GM19372 (cell line): ENCODE measurements around the gene SLC29A1.
A peak's percentile ranks its signal among the peaks of the same experiment; 100 is the strongest.
"Not testable (repeated sequence)": the region's sequence is repeated elsewhere in the genome, so short reads cannot be mapped to it uniquely, and the experiment has no call there.

ENCODE experiments used
- ATAC-seq: cut with Tn5 transposase; IDR thresholded peaks from one replicate; pipeline ENCODE4 v1.9.1; 2021; ENCODE audit warnings: mild to moderate bottlenecking, low read depth, moderate library complexity; ENCODE audit not compliant: unreplicated experiment

SLC29A1 gene

DNA sequence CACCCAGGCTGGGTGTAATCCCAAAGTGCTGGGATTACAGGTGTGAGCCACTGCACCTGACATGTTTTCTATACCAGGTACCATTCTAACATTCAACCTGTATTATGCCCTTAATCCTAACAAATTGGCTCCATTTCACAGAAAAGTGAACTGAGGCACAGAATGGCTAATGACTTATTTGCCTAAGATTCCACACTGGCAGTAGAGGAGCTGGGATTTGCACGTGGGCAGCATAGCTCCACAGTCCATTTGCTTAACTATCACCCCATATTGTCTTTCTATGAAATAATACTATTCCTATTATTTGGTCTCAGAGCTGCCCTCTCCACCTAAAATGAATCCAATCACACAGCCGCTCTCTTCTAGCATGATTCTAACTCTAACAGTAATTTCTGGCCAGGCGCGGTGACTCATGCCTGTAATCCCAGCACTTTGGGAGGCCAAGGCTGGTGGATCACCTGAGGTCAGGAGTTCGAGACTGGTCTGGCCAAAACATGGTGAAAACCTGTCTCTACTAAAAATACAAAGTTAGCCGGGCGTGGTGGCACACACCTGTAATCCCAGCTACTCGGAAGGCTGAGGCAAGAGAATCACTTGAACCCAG is 30.0 kb upstream of the SLC29A1 start:
- no peak for ATAC-seq

DNA sequence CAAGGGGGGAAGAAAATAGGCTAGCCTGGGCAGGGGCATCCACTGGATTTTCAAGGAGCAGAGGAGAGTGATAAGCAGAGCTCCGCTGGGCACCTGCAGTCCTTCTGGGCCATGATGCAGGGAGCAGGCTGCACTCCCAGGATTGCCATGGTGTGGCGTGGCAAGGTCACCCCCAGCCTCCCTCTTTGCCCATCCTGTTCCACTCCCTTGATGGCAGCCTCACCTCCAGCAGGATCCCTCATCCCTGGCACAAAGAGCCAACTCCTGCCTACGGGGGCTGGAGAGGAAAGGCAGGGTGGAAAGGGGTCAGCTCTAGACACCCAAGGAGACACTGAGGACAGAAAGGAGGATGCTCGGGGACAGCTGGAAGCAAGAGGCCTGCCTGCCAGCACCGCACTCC is 29.1 kb upstream of the SLC29A1 start:
- ATAC-seq, result no peak

DNA sequence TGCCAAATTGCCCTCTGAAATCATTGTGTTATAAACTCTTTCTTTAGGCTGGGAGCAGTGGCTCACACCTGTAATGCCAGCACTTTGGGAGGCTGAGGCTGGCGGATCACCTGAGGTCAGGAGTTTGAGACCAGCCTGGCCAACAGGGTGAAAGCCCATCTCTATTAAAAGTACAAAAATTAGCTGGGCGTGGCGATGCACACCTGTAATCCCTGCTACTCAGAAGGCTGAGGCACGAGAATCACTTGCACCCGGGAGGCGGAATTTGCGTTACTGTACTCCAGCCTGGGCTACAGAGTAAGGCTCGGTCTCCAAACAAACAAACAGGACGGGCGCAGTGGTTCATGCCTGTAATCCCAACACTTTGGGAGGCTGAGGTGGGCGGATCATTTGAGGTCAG is 27.0 kb upstream of the SLC29A1 start:
- ATAC-seq, result not testable (repeated sequence)

DNA sequence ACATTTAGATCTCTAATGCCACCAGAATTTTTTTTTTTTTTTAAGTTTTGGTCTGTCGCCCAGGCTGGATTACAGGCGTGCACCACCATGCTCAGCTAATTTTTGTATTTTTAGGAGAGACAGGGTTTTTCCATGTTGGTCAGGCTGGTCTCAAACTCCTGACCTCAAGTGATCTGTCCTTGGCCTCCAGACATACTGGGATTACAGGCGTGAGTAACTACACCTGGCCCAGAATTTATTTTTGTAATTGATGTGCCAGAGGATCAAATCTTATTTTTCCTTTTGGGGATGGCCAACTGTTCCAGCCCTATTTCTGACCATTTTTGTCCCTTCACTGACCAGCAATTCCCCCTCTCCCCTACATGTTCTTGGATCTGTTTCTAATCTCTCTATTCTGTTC is 24.7 kb upstream of the SLC29A1 start:
- no peak for ATAC-seq

DNA sequence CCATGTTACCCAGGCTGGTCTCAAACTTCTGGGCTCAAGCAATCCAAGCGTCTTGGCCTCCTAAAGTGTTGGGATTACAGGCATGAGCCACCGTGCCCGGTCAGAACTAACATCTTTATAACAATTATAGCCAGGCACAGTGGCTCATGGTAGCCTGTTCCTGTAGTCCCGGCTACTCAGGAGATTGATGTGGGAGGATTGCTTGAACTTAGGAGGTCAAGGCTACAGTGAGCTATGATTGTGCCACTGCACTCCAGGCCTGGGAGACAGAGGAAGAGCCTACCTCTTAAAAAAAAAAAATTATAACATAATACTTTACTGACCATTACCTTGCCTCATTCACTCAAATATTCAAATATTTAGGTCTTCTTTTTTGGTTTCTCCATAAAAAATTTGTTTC is 23.5 kb upstream of the SLC29A1 start:
- no peak for ATAC-seq

DNA sequence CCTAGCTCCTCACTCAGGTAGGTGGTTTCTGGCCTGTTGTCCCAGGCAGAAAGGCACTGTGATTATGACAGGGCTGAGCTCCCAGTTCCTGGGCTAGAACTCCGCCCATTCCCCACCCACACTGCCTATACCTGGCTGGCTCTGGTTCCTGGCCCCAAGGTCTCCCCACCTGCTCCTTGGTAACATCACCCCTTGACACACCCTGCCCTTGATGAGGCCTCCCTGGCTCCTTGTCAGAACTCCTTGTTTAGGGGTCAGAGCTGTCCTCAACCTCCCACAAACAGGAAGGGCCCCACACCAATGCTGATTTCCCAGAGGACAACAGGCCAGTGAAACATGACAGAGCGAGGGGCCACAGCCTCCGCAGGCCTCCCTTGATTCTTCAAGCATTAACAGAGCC is 22.2 kb upstream of the SLC29A1 start:
- no peak for ATAC-seq

DNA sequence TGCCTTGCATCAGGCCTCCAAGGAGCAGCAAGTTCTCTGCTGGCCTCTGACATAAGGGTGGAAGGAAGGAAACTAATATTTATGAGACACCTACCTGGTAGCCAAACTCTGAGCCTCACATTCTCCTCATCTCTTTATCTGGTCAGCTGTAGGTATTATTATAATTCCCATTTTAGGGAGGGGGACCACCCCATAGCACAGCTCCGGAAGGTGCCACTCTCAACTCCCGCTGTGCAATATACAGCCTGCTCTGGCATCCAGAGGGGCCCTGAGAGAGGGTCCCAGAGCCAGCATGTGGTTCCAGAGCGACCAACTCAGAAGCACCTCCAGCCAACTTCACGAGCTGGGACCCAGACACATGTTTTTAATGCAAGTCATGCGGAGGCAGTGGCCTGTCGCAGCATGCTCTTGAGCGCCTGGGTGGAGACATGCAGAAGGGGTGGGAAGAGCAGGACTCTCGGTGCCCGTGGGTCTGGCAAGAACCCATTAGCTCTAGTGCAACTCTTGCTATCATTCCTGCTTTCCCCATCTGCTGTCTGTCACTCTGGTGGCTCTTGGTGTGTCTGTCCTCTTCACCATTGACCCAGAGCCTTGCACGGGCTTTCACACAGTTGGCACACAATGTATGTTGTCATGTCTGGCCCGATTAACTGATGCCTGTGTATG is 21.6 kb upstream of the SLC29A1 start:
- ATAC-seq, result no peak

DNA sequence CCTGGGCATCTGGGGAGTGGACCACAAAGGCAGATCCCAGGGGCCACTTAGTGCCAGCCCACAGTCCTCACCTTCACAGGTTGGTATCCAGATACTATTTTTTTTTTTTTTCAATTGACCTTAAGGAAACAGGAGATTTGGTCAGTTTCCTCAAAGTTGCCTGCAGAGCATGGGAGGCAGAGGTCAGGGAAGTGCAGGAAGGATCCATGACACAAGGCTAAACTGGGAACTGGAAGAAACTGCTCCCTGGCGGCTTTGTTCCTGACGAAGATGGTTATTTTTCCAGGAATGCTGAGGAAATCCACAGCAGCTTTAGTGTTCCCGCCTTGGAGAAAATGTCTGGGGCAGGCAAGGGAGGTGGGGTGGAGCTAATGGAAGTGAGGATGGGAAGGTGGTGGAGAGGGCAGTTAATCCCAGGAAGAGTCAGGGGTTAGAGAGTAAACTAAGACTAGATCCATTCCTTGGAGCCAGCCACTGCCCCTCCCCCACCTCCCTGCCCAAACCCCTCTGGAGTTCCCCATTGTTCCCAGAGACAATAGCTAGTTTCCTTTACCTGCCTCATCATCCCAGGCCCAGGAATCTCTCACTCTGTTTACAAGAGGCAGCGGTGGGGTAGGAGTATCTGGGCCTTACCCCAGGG is 20.9 kb upstream of the SLC29A1 start:
- ATAC-seq, result no peak

DNA sequence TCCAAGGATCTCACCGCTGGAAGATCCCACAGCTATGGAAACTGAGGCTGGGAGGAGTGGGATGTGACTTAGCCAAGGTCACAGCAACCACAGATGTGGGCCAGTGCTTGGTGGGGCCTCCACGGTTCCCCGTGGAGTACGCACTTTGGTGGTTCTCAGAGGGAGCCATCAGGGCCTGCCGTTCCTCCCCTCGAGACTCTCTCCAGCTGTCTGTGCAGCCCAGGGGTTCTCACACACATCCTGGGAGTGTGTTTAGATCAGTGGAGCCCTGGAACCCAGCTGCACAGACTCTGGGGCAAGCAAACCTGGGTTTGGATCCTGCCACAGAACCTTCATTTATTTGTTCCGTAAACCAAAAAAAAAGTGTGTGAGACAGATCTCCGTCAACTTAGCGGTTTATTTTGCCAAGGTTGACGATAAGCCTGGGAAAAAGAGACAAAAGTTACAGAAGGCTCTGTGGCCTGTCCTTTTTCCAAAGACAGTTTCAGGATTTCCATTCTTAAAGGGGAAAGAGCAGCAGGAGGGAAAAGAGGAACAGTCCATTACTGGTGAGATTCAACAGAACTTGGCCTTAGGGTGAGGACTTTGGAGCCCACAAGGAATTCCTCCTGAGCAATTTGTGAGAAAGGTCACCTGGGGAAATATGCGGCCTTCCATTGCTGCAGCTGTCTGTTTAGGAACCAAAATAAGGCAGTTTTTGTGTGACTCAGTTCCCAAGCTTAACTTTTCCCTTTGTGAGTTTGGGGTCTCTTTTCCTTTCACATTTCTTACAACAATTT is 20.2 kb upstream of the SLC29A1 start:
- no peak for ATAC-seq

DNA sequence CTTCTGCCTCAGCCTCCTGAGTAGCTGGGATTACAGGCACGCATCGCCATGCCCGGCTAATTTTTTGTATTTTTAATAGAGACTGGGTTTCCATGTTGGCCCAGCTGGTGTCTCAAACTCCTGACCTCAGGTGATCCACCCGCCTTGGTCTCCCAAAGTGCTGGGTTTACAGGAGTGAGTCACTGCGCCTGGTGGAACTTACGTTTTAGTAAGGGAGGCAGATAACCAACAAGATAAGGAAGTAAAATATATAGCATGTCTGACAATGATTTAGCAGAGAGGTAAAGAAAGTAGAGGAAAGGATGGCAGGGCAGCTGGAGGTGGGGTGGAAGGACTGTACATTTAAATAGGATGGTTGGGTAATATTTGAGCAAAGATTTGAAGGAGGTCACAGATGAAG is 19.4 kb upstream of the SLC29A1 start:
- no peak for ATAC-seq

DNA sequence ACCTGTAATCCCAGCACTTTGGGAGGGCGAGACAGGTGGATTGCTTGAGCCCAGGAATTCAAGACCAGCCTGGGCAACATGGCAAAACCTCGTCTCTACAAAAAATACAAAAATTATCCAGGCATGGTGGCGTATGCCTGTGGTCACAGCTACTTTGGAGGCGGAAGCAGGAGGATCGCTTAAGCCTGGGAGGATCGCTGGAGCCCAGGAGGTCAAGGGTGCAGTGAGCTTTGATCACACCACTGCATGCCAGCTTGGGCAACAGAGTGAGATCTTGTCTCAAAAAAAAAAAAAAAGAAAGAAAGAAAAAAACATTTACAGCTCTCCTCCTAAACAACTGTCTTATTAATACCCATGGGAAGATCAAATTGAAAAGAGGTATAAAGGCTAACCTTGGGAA is 15.4 kb upstream of the SLC29A1 start:
- no peak for ATAC-seq

DNA sequence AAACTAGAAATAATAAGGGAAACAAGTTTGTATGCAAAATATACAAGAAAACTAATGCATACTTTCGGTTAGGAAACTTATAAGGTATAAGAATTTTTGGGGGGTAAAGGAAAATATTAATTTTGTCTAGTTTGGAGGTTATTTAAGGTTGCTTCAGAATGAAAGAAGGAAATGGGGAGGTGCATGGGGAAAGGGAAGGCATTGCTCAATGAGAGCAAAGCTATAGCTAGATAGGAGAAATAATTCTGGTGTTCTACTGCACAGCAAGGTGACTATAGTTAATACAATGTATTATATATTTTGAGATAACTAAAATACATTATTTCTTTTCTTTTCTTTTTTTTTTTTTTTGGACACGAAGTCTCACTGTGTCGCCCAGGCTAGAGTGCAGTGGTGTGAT is 12.1 kb upstream of the SLC29A1 start:
- no peak for ATAC-seq

DNA sequence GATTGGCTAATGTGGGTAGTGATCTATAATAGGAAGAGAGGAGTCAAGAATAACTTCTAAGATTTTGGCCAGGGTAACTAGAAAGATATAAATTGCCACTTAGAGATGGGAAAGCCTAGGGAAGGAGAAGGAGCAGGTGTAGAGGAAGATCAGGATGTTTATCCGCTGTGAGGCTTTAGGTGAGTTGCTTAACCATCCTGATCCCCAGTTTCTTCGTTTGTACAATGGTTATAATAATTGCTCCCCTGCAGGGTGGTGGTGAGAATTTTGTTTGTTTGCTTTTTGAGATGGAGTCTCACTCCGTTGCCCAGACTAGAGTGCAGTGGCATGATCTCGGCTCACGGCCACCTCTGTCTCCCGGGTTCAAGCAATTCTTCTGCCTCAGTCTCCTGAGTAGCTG is 9.1 kb upstream of the SLC29A1 start:
- ATAC-seq, result no peak

DNA sequence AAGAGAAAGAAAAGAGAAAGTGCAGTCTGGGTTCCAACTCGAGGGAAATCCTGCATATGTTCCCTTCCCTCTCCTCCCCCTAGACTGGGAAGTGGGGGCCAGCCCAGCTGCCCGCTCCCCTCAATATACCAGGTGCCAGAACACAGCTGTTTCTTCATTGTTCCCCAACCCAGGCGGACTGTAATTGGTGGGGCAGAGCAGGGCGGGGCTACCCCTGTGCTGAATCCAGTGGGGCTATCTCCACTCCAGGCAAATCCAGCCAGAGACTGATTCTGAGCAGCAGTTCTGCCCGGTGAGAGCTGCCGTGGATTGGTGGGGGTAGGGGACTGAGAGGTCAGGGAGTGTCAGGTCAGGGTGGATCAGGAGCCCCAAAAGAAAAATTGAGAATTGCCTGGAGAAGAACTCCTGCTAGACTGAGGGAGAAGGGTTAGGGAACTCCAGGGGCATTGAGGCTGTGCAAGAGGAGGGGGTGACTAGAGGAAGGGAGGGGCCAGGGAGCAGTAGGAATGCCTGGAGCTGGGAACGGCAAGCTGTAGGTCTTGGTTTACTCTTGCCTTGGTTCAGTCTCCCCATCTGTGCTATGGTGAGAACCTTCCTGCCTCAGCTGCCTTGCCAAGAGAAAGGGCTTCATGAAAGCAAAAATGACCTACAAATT is 6.6 kb upstream of the SLC29A1 start, which contains the start of gene MYMX:
Gene MYMX, plus strand, starts transcription at position 250 of the 655 bp plus-strand sequence. CDS start 546 bp downstream, outside the sequence.
- no peak for ATAC-seq

DNA sequence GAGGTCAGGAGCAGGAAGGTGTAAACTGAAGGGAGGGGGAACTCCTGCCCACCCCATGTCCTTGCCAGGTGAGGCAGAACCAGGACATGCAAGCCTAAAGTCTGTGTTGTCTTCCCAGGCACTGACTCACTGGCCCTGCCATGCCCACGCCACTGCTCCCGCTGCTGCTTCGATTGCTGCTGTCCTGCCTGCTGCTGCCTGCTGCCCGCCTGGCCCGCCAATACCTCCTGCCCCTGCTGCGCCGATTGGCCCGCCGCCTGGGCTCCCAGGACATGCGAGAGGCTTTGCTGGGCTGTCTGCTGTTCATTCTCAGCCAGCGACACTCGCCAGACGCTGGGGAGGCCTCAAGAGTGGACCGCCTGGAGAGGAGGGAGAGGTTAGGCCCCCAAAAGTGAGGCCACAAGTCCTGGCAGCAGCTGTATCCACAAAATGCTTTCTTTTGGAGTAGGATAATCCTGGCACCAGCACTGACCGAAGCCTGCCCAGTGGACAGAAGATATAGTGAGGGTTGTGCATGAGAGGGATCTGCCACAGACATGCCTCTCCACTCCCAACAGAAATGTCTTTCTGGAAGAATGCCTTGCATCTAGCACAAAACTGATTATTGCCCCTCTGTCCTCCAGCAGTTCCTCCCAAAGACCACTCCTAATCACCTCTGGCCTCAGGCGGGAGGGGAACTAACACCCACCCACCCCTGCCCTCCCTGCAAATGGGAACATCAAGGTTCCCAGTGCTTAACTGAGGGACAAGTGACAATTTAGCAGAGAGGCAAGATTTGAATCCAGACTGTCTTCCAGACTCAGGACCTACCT is 5.9 kb upstream of the SLC29A1 start:
- ATAC-seq, result no peak

DNA sequence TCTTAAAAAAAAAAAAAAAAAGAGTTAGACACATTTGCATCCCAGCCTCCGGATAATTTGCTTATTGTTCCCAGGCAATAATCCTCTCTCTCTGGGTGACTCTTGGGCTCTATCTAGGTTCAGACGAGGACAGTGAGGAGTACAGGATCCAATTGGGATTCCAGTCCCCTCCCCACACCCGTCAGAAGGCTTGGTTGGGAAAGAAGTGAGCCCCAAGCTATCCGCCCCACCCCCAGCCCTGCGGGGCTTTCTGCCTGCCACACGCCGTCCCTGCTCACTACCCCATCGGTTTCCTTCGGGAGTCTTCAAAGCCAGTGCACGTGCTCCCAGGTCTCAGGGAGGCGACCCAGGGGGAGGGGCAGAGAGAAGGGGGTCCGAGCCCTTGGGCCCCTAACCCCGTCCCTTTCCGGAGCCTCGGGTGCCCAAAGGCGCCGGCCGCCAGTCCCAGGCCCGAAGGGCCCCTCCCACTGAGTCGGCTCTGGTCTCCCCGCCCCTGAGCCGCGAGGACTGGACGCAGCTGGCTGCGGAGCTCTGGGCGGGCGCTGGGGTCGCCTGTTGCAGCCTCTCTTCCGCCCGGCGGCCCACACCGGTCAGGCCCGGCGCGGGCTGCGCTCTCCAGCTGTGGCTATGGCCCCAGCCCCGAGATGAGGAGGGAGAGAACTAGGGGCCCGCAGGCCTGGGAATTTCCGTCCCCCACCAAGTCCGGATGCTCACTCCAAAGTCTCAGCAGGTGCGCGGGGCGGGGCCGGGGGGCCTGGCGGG is 4.2 kb upstream of the SLC29A1 start:
- ATAC-seq, result peak; percentile 46

DNA sequence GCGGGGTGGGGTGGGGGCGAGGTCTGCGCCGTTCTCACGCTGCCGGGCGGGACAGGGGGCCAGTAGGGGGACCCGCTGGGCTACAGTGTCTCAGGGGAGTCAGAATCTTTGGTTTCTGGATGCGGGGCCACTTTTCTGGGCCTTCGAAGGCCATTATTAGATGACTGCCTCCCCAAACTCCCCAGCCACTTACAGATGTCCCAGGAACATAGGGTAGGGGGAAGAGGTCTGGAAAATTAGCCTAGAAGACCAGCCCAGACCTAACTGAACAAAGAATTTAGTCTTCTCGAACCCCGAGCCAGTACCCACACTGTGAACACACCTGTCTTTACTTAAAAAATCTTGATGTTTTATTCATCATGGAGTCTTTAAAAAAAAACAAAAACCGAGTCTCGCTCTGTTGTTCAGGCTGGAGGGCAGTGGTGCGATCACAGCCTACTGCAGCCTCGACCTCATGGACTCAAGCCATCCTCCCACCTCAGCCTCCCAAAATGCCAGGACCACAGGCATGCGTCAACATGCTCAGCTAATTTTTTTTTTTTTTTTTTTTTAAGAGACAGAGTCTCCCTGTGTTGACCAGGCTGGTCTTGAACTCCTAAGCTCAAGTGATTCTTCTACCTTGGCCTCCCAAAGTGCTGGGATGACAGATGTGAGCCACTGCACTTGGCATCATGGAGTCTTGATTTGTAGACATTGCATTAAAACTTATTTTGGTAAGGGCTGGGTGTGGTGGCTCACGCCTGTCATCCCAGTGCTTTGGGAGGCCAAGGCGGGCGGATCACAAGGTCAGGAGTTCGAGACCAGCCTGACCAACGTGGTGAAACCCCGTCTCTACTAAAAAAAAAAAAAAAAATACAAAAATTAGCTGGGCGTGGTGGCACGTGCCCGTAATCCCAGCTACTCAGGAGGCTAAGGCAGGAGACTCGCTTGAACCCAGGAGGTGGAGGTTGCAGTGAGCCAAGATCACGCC is 3.3 kb upstream of the SLC29A1 start:
- ATAC-seq, result no peak

DNA sequence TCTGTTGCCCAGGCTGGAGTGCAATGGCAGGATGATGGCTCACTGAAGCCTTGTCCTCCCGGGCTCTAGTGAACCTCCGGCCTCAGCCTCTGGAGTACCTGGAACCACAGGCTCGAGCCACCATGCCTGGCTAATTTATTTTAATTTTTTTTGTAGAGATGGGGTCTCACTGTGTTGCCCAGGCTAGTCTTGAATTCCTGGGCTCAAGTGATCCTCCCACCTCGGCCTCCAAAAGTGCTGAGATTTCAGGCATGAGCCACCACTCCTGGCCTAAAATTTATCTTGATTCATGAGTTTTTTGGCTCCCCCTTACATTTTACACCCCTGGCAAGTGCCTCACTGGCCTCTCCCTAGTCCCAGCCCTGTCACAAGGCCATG is 2.5 kb upstream of the SLC29A1 start:
- ATAC-seq, result no peak
